GM21723 (cell line): ENCODE measurements around the gene SYT1.

Source experiments
- ATAC-seq: cut with Tn5 transposase; IDR thresholded peaks from one replicate; pipeline ENCODE4 v1.9.1; 2021; ENCODE audit warnings: mild to moderate bottlenecking, moderate library complexity; ENCODE audit not compliant: unreplicated experiment

SYT1 gene

GRCh38 chr12:79329933-79330332 is 465.4 kb downstream of the SYT1 start:
- no peak for ATAC-seq

- ATAC-seq = no peak
These were observed 467.3 kb downstream of the SYT1 start for GRCh38 chr12:79331870-79332269.

GRCh38 chr12:79333144-79333543 is 468.6 kb downstream of the SYT1 start:
- ATAC-seq = no peak

- ATAC-seq = no peak
These were observed 473.2 kb downstream of the SYT1 start for GRCh38 chr12:79337662-79338290.

GRCh38 chr12:79344855-79345847 is 480.6 kb downstream of the SYT1 start:
- peak; percentile 87 for ATAC-seq

- ATAC-seq = no peak
These were observed 483.3 kb downstream of the SYT1 start for GRCh38 chr12:79347866-79348265.

- no peak for ATAC-seq
These were observed 486.7 kb downstream of the SYT1 start for GRCh38 chr12:79351251-79351650.

GRCh38 chr12:79356216-79356615 is 491.6 kb downstream of the SYT1 start:
- no peak for ATAC-seq

- ATAC-seq = no peak
These were observed 492.5 kb downstream of the SYT1 start for GRCh38 chr12:79357048-79357447.

- no peak for ATAC-seq
These were observed 494.2 kb downstream of the SYT1 start for GRCh38 chr12:79358716-79359300.

- ATAC-seq = no peak
These were observed 495.7 kb downstream of the SYT1 start for GRCh38 chr12:79360286-79360685.

GRCh38 chr12:79360936-79361335 is 496.4 kb downstream of the SYT1 start:
- no peak for ATAC-seq

GRCh38 chr12:79364197-79364596 is 499.6 kb downstream of the SYT1 start:
- no peak for ATAC-seq

GRCh38 chr12:79366374-79366773 is 501.8 kb downstream of the SYT1 start:
- no peak for ATAC-seq

GRCh38 chr12:79367032-79367589 is 502.5 kb downstream of the SYT1 start:
- no peak for ATAC-seq

- ATAC-seq = no peak
These were observed 505.4 kb downstream of the SYT1 start for GRCh38 chr12:79370021-79370420.

- no peak for ATAC-seq
These were observed 506.7 kb downstream of the SYT1 start for GRCh38 chr12:79371226-79371625.

- peak; percentile 83 for ATAC-seq
These were observed 509.4 kb downstream of the SYT1 start for GRCh38 chr12:79373896-79374499.

GRCh38 chr12:79374545-79374944 is 510.0 kb downstream of the SYT1 start:
- ATAC-seq = no peak

GRCh38 chr12:79375050-79375449 is 510.5 kb downstream of the SYT1 start:
- ATAC-seq = no peak

GRCh38 chr12:79378496-79378895 is 513.9 kb downstream of the SYT1 start:
- no peak for ATAC-seq
